Measurements from ENCODE around the gene SNRNP27.

- no peak for TF ChIP-seq CTCF (IDR thresholded peaks at IDR 0.05; ENCODE audit: low read depth, low read length)
- TF ChIP-seq EZH2phosphoT487 (IDR thresholded peaks at IDR 0.05; ENCODE audit: low read depth), result no peak
Measured at GRCh38 chr2:69943843-69944525, 50.2 kb downstream of the SNRNP27 start.
